HL-60 (cell line): ENCODE results near the gene HNRNPA0.

Experiments
- GABPA ChIP-seq: IDR thresholded peaks from 2 replicates; pipeline ENCODE4 v1.6.1; 2012; ENCODE audit warnings: low read depth
- POLR2AphosphoS5 ChIP-seq: IDR thresholded peaks from 2 replicates; pipeline ENCODE4 v1.6.1; 2012; ENCODE audit warnings: low read depth
- SPI1 ChIP-seq: IDR thresholded peaks from 2 replicates; pipeline ENCODE4 v1.6.1; 2012; ENCODE audit warnings: low read depth, mild to moderate bottlenecking, borderline replicate concordance
- TF ChIP-seq, protein P1 (sequence below): IDR thresholded peaks from 2 replicates; pipeline ENCODE4 v1.6.1; 2012; ENCODE audit warnings: low read depth; ENCODE audit not compliant: insufficient replicate concordance
- TF ChIP-seq, protein P2 (sequence below): IDR thresholded peaks from one replicate; pipeline ENCODE4 v1.5.1; 2011; ENCODE audit warnings: low read length, control low read depth, inconsistent platforms; ENCODE audit not compliant: insufficient read depth

DNA sequence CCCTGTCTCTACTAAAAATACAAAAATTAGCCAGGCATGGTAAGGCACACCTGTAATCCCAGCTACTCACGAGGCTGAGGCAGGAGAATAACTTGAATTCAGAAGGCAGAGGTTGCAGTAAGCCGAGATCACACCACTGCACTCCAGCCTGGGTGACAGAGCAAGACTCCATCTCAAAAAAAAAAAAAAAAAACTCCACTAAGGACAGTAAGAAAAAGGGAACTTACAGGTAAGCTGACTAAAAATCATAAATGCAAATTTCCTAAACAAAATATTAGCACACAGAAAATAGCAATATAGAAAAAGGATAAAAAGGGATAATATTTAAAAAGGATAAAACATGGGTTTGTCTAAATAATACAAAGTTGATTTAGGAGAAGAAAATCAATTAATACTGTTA, 27.9 kb upstream of the HNRNPA0 start:
- TF ChIP-seq, protein P1, sequence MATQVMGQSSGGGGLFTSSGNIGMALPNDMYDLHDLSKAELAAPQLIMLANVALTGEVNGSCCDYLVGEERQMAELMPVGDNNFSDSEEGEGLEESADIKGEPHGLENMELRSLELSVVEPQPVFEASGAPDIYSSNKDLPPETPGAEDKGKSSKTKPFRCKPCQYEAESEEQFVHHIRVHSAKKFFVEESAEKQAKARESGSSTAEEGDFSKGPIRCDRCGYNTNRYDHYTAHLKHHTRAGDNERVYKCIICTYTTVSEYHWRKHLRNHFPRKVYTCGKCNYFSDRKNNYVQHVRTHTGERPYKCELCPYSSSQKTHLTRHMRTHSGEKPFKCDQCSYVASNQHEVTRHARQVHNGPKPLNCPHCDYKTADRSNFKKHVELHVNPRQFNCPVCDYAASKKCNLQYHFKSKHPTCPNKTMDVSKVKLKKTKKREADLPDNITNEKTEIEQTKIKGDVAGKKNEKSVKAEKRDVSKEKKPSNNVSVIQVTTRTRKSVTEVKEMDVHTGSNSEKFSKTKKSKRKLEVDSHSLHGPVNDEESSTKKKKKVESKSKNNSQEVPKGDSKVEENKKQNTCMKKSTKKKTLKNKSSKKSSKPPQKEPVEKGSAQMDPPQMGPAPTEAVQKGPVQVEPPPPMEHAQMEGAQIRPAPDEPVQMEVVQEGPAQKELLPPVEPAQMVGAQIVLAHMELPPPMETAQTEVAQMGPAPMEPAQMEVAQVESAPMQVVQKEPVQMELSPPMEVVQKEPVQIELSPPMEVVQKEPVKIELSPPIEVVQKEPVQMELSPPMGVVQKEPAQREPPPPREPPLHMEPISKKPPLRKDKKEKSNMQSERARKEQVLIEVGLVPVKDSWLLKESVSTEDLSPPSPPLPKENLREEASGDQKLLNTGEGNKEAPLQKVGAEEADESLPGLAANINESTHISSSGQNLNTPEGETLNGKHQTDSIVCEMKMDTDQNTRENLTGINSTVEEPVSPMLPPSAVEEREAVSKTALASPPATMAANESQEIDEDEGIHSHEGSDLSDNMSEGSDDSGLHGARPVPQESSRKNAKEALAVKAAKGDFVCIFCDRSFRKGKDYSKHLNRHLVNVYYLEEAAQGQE = no peak
- TF ChIP-seq, protein P2, sequence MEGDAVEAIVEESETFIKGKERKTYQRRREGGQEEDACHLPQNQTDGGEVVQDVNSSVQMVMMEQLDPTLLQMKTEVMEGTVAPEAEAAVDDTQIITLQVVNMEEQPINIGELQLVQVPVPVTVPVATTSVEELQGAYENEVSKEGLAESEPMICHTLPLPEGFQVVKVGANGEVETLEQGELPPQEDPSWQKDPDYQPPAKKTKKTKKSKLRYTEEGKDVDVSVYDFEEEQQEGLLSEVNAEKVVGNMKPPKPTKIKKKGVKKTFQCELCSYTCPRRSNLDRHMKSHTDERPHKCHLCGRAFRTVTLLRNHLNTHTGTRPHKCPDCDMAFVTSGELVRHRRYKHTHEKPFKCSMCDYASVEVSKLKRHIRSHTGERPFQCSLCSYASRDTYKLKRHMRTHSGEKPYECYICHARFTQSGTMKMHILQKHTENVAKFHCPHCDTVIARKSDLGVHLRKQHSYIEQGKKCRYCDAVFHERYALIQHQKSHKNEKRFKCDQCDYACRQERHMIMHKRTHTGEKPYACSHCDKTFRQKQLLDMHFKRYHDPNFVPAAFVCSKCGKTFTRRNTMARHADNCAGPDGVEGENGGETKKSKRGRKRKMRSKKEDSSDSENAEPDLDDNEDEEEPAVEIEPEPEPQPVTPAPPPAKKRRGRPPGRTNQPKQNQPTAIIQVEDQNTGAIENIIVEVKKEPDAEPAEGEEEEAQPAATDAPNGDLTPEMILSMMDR = no peak
- no peak for TF ChIP-seq SPI1
- no peak for TF ChIP-seq GABPA
- no peak for TF ChIP-seq POLR2AphosphoS5
